Rectal smooth muscle tissue (tissue), 1 donor: ENCODE measurements around the gene TMEM18.

Source experiments
- H3K27ac ChIP-seq: one replicate; pipeline ENCODE4 v1.7.0; 2013; ENCODE audit warnings: low read depth, low read length, inconsistent platforms
- H3K27me3 ChIP-seq: one replicate; pipeline ENCODE4 v1.7.0; 2013; ENCODE audit warnings: low read length; ENCODE audit not compliant: control insufficient read depth, insufficient read depth
- H3K36me3 ChIP-seq: one replicate; pipeline ENCODE4 v1.7.0; 2013; ENCODE audit warnings: low read length; ENCODE audit not compliant: control insufficient read depth, insufficient read depth
- H3K4me1 ChIP-seq: one replicate; pipeline ENCODE4 v1.7.0; 2013; ENCODE audit warnings: low read length; ENCODE audit not compliant: control insufficient read depth, insufficient read depth
- H3K4me3 ChIP-seq: one replicate; pipeline ENCODE4 v1.7.0; 2013; ENCODE audit warnings: low read length
- H3K9ac ChIP-seq: one replicate; pipeline ENCODE4 v1.7.0; 2013; ENCODE audit warnings: low read length

Gene TMEM18

DNA sequence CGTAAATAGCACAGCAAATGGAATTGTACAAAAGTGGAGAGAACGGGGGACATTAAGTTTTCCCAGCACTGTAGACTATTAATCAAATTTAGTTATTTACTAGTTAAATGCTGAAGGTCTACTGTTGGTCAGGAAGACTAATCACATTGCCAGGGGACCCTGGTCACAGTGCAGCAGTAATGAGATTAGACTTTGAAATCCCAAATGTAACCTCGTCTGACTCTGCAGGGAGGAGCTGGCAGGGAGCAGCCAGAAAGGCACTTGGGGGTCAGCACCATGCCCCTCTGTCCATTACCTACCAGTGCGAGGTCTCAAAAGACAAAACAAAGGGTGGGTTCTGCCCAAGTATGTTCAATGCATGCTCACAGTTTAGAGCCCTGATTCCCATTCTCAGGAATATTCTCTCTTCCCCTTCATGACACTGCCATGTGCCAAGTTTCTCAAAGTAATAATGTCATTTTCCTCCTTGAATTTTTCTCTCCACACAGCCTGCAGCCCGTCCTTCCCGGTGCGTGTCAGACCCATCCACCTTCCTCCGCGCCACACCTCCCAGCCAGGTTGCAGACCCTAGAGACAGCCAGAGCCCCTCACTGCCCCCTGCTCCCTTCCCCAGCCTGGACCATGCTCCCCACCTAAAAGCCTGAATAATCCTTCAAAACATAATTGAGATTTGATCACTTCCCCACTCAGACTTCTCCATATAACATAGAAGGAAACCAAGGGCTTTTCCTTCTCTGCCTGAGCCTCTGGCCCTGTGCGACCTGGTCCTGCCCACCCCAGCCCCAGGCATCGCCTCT, 52.5 kb downstream of the TMEM18 start:
- Histone ChIP-seq H3K4me3 (no peak overlapping the region), H3K27ac (no peak overlapping the region), H3K9ac (no peak overlapping the region)

DNA sequence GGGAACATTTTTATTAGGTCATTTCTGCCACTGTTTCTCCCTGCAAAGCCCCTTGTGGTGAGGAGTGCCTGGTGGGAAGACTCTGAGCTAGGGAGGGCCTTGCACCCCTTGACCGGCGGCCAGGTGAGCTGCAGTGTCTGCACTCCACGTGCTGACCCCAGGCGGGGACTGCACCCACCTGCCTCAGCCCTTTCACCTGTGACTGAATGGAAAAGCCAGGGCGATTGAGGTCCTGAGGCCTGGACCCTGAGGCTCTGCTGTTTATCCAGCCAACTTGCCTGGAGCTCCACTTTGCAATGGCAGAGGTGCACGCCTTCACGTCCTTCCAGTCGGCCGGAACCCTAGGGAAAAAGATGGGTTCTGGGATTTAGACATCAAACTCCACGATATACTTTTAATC, 53.1 kb downstream of the TMEM18 start:
- Histone ChIP-seq H3K4me3 (no peak overlapping the region), H3K4me1 (no peaks in the 10 kb centered on the region), H3K9ac (no peak overlapping the region), H3K27me3 (no peaks in the 10 kb centered on the region), H3K27ac (no peak overlapping the region), H3K36me3 (no peaks in the 10 kb centered on the region)

More for the DNA sequence above, 52.5 kb downstream of the TMEM18 start:
- no peaks in the 10 kb centered on the region for H3K36me3 ChIP-seq
- H3K4me1 ChIP-seq: no peaks in the 10 kb centered on the region
- no peaks in the 10 kb centered on the region for H3K27me3 ChIP-seq

DNA sequence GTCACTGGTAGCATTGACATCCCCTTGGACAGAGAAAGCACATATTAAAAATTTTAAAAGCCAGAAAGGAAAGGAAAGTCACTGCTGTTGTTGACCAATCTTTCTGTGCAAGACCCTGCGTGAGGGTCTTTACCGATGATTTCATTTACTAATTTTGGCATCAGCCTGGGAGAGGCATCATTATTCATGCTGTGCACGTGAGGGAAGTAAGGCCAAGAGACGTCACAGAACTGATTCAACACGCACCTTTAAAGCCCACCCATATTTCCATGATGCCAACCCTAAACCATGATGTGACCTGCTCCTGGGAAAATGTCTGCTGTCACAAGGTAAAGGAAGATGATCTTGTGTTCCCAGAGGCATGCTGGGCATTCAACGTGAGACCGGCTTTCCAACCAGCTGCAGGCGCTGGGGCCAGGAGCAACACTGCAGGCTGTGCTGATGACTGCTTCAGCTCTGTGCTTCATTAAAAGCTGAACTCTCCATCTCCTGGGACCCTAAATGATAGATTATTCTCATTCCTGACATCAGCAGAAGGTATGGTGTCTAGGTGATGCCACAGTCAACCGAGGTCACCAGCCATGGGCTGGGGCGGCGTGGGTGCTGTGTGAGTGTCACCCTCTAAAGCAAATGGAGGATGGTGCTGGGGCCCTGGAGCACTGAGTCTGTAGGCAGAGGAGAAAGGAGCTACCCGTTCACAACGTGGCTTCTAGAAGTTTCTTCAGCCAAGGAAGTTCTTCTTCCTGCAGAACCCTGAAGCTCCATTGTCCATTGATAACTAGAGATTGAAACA, 53.9 kb downstream of the TMEM18 start:
- no peaks in the 10 kb centered on the region for H3K27me3 ChIP-seq
- H3K9ac ChIP-seq: no peak overlapping the region
- no peaks in the 10 kb centered on the region for H3K4me1 ChIP-seq
- no peaks in the 10 kb centered on the region for H3K36me3 ChIP-seq
- H3K4me3 ChIP-seq: no peak overlapping the region
- H3K27ac ChIP-seq: no peak overlapping the region

DNA sequence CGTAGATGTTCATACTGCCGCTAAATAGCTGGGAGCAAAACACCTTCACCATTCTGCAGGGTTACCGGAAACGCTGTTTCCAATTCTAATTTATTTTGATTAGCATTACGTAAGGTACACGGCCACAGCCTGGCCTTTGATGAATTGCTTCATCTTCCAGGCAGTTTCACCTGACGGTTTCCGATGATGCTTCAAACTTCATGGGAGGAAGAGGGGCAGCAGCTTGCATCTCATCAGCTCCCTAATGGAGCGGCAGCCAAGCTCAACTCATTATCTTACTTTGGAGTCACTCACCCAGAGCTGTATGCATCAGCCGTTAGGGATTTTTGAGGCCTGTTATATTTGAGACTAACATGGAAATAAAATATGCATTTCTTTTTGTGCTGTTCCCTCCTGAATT, 54.8 kb downstream of the TMEM18 start:
- Histone ChIP-seq H3K27me3 (no peaks in the 10 kb centered on the region), H3K4me3 (no peak overlapping the region), H3K4me1 (no peaks in the 10 kb centered on the region), H3K27ac (no peak overlapping the region), H3K9ac (no peak overlapping the region), H3K36me3 (no peaks in the 10 kb centered on the region)

DNA sequence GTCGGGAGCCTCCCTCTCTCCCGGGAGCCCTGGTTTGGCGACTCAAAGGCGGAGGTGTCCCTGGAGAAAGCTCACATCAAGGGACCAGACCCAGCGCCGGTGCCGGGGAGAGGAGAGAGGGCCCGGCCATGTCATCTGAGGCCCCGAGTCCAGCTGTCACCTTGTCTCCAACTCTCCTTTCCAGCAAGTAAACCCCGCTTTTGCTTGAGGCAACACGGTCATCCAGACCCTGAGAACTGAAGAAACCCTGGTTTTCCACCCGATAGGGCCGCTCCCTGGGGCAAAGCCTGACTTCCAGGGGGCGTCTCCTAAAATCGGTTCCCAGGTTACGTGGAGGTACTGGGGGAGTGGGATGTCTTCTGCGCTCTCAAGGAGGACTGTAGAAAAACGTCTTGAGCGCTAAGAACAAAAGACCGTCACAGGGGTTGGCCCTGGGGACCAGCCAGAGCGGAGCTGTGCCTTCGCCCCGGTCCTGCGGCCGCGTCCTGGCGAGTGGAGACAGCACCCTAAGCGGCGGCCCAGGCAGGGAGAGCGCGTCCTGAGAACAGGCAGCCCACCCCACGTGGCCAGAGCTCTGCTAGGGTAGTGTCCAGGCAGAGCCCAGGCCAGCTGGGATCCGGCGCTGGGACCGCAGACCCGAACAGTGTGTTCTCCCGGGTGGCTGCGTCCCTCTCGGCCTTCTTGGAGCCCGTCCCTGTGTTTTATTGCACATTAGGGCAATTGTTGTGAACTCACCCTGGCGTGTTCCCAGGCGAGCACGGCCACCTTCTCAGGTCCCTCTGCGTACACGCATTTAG, 55.7 kb downstream of the TMEM18 start:
- Histone ChIP-seq H3K36me3 (no peaks in the 10 kb centered on the region), H3K4me1 (no peaks in the 10 kb centered on the region), H3K9ac (no peak overlapping the region), H3K27me3 (no peaks in the 10 kb centered on the region), H3K27ac (no peak overlapping the region), H3K4me3 (no peak overlapping the region)

DNA sequence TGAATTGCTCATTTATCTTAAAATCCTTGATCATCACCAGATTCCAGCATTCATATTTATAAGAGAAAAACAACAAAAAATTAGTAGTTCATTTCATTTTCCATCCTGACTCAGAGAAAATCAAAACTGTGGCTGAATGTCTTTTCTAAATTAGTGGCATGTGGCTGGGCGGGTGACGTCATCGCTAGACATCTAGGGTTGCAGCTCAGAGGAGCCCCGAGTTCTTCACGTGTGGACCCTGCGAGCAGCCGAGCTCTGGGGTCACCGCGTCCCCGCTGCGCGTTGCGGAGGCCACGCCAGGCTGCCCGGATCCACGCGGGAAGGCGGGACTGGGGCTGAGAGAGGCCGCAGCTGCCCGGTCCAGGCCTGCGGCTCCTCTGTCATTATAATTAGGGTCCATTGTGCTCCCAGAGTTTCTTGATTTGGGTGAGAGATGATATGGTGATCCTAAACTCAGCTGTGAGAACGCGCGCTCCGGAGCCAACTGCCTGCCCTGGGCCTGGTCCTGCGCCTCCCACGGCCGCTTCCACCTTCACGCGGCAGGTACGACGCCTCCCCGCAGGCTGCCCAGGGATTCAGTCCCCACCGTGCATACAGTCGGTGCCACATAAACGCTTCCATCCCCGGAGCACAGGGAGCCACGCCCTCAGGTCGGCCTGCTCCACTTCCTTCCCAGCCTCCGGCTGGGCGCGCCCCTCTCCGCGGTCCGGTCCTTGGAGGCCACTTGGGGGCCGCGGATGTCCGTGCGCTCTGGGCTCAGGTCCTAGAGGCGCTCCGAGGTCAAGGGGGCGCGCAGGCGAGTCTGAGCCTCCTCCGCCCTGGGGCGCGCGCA, 56.5 kb downstream of the TMEM18 start:
- H3K9ac ChIP-seq: no peak overlapping the region
- H3K4me1 ChIP-seq: no peaks in the 10 kb centered on the region
- H3K4me3 ChIP-seq: no peak overlapping the region
- no peak overlapping the region for H3K27ac ChIP-seq
- no peaks in the 10 kb centered on the region for H3K27me3 ChIP-seq
- no peaks in the 10 kb centered on the region for H3K36me3 ChIP-seq

DNA sequence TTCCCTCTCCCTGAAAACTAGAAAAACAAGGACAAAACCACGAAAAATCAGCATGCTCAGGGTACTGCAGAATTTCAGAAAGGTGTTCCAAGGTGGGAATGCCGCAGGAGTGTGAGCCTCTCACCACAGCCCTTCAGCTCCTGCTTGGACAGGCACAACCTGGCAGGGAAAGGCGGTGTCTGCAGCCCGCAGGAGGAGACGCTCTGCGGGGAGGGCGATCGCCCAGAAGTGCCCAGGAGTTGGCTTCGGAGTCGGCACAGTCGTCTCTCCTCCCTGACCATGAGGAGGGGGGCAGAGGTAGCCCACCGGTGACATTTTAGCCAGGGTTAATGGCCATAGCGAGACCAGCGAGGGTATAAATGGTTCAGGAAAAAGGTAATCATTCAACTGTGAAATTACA, 57.2 kb downstream of the TMEM18 start:
- no peak overlapping the region for H3K9ac ChIP-seq
- no peaks in the 10 kb centered on the region for H3K4me1 ChIP-seq
- H3K27ac ChIP-seq: no peak overlapping the region
- H3K36me3 ChIP-seq: no peaks in the 10 kb centered on the region
- no peak overlapping the region for H3K4me3 ChIP-seq
- H3K27me3 ChIP-seq: no peaks in the 10 kb centered on the region

DNA sequence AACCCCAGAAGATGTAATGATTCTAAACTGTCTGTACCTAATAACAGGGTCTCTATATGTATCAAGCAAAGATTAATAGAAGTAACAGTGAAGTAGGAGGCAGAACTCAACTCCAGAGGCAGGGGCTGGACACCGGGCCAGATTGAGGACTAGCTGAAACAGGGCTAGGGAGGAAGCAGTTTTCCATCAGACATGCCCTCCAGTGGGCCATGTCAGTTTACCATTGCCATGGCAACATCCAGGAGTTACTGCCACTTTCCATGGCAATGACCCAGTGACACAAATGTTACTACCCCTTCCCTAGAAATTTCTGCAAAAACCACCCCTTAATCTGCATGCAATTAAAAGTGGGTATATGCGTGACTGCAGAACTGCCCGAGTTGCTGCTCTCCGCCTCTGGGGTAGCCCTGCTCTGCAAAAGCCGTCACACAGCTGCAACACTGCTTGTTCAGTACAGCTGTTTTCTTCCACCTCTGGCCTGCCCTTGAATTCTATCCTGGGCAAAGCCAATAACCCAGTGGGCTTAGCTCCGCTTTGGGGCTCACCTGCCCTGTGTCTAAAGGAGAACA, 58.7 kb downstream of the TMEM18 start:
- Histone ChIP-seq H3K4me3 (no peak overlapping the region), H3K9ac (no peak overlapping the region), H3K27ac (no peak overlapping the region), H3K36me3 (no peaks in the 10 kb centered on the region), H3K4me1 (no peaks in the 10 kb centered on the region), H3K27me3 (no peaks in the 10 kb centered on the region)

DNA sequence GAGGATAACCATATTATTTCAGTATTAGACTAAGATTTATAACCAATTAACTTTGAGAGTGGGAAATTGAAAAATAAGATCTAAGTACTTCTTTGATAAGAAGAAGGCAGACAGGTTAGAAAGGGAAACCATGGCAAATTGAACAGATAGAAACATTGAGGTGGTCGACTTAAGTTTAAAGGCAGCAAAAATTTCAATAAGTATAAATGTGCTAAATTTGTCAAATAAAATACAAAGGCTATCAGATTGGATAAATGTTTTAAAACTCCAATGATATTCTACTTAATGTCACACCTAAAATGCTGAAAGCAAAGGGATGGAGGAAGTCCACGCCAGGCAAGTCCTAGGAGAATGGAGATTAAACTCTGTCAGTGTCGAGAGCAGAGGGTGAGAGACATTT, 59.2 kb downstream of the TMEM18 start:
- Histone ChIP-seq H3K4me3 (no peak overlapping the region), H3K9ac (no peak overlapping the region), H3K4me1 (no peaks in the 10 kb centered on the region), H3K36me3 (no peaks in the 10 kb centered on the region), H3K27me3 (no peaks in the 10 kb centered on the region), H3K27ac (no peak overlapping the region)
